Measurements from ENCODE around the gene ATP11B. TPM values are rescaled to one million over a fixed set of nuclear protein-coding genes. Genes with fewer than 3 reads are reported as not detected.

ATP11B gene
- total RNA-seq, 1 donor from 2014 or later, result 22.7 TPM

DNA sequence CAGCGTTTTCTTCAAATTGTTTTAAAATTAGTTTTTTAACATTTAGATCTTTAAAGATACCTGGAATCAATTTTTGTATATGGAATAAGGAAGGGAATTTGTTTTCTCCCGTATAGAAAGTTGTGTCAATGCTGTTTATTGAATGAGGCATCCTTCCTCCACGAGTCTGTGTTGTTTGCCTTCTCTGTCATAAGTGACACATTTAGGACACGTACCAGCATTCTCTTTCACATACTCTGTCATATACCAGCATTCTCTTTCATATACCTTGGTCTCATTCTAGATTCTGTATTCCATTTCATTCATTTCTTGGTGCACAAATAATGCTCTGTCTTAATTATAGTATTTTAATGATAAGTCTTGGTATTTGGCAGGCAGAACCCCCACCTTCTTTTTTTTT is 10.3 kb downstream of the ATP11B start:
- no peak for DNase-seq (ENCODE audit: low read depth)

DNA sequence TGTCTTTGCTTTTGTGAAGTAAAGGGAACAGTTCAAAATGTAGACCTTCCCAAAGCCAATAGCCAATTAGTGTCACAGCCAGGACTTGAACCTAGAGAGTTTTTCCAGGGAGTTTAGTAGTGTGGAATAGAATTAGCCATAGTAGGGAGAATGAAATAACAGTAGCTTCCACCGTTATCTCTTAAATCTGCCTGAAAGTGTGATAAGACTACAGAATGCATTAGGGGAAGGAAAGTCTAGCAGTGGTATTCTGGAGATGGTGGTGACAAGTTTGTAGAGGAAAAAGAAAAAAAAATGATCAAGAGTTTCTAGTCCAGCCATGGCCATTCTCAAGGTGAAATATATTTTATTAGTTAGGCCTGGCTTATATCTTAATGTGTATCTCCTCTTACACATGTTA is 13.8 kb downstream of the ATP11B start:
- TF ChIP-seq, protein P1, sequence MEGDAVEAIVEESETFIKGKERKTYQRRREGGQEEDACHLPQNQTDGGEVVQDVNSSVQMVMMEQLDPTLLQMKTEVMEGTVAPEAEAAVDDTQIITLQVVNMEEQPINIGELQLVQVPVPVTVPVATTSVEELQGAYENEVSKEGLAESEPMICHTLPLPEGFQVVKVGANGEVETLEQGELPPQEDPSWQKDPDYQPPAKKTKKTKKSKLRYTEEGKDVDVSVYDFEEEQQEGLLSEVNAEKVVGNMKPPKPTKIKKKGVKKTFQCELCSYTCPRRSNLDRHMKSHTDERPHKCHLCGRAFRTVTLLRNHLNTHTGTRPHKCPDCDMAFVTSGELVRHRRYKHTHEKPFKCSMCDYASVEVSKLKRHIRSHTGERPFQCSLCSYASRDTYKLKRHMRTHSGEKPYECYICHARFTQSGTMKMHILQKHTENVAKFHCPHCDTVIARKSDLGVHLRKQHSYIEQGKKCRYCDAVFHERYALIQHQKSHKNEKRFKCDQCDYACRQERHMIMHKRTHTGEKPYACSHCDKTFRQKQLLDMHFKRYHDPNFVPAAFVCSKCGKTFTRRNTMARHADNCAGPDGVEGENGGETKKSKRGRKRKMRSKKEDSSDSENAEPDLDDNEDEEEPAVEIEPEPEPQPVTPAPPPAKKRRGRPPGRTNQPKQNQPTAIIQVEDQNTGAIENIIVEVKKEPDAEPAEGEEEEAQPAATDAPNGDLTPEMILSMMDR (conservative IDR thresholded peaks at IDR 0.05; ENCODE audit: low read depth, low read length), result no peak
- no peak overlapping the region for H3K4me3 ChIP-seq (ENCODE audit: low read depth, low read length)
- no peak for DNase-seq (ENCODE audit: low read depth)

More for the DNA sequence above, 10.3 kb downstream of the ATP11B start:
- TF ChIP-seq, protein P1 (conservative IDR thresholded peaks at IDR 0.05; ENCODE audit: low read depth, low read length), result no peak
- H3K4me3 ChIP-seq (ENCODE audit: low read depth, low read length), result no peak overlapping the region

DNA sequence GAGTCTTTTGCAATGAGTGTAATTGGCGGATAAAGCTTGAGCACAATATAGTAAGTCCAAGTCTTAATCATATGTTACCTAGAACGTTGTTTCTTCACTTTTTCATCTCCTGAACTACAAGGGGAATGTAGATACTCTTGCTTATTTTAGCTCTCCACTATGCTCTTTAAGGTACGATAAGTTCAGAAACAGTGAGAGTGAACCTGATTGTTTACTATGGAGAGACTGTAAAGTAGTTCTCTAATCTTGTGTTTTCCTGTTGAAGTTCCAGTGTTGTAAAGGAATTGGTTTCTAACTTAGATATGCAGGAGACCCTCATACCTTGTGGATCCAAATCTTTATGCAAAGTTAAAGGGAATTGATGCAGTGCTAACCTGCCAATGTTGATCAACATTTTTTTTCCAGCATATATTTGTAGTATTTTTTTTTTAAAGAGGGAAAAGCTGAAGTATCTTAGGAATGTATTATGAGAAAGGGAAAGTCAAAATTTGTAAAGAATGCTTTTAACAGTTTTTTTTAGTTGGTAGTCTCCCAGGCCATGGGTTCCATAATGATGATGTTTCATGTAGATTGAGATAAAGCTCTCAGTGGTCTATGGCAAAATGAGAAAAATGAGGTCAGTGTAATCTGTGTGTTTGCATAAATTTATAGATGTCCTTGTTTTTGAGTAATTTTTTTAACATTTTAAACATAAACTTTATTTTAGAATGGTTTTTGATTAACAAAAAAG is 14.9 kb downstream of the ATP11B start:
- H3K4me3 ChIP-seq (ENCODE audit: low read depth, low read length), result no peak overlapping the region
- no peak for DNase-seq (ENCODE audit: low read depth)
- TF ChIP-seq, protein P1 (conservative IDR thresholded peaks at IDR 0.05; ENCODE audit: low read depth, low read length), result no peak

DNA sequence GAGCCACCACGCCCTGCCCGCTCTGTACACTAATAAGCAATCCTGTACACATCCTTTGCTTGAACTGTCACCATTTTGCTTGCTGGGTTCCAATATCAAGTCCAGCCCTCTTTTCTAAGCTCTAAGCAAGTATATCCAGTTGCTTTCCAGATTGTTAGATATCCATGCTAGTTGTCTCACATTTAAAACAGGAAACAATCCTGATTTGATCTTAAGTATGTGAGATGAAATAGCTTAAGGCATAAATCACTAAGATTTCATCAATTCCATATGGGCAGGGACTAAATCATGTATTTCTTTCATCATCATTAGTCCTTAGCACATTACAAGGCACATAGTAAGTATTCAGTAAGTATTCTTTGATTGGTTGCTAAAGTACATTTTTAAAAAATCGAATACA is 16.2 kb downstream of the ATP11B start:
- no peak for DNase-seq (ENCODE audit: low read depth)
- TF ChIP-seq, protein P1 (conservative IDR thresholded peaks at IDR 0.05; ENCODE audit: low read depth, low read length), result no peak
- no peak overlapping the region for H3K4me3 ChIP-seq (ENCODE audit: low read depth, low read length)

DNA sequence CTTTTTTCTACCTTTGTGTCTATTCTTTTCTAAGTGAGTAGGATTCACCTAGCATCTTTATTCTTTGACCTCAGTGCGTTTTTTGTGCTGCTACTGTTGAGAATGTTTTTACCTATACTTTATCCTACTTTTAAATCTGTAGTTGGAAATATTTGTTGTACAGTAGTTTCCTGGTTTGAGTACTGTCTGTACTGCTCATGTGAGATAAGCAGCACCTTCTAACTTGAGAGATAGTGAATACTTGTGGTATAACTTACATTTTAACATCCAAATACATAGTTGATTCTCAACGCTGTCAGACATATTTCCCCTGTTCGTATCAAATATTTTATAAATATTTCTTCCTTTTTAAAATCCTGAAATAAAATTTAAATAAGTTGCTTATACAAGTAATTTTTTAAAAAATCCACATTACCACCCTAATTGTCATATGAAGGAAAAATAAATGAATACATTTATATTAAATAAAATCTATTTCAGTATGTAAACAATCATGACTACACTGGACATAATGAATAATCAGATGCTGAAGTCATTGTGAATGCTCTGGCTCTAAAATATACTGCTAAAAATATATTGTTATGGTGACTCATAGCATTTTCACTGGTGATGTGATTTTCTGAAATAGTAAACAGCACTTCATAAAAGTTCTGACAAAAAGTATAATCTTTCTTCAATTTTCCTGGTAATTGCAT is 17.4 kb downstream of the ATP11B start:
- no peak for DNase-seq (ENCODE audit: low read depth)
- TF ChIP-seq, protein P1 (conservative IDR thresholded peaks at IDR 0.05; ENCODE audit: low read depth, low read length), result no peak

DNA sequence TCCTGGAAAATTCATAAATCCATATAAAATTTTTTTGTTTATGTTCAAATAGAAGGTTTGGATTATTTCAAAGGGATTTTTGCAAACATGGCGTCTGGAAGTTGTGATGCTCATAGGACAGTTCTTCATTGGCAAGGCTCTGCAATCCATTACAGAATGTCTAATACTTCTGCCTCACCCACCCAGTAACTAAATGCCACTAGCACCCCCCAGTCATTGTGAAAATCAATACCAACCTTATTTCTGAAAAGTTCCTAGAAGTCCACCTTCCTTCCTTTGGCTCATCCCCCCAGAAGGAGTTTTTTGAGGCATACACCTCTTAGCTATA is 17.9 kb downstream of the ATP11B start:
- TF ChIP-seq, protein P1 (conservative IDR thresholded peaks at IDR 0.05; ENCODE audit: low read depth, low read length), result no peak
- H3K4me3 ChIP-seq (ENCODE audit: low read depth, low read length), result no peak overlapping the region
- no peak for DNase-seq (ENCODE audit: low read depth)

More for the DNA sequence above, 17.4 kb downstream of the ATP11B start:
- H3K4me3 ChIP-seq (ENCODE audit: low read depth, low read length), result no peak overlapping the region

All from epithelial cell of proximal tubule (primary cell).